Activated CD8-positive, alpha-beta T cell treated with anti-CD3 and anti-CD28 coated beads, Interleukin-2, amount 10 ng/mL, durations not matched to agents 7 days and 5 days (primary cell): Measurements from ENCODE around the gene SELENOS. TPM values are rescaled to one million over a fixed set of nuclear protein-coding genes. Genes with fewer than 3 reads are reported as not detected.
A peak's percentile ranks its signal among the peaks of the same experiment; 100 is the strongest.

Source experiments
- ATAC-seq: fragments of 150-1000 bp; cut with Tn5 transposase; one replicate; pipeline ENCODE4 v1.10.0; 2021; ENCODE audit warnings: moderate library complexity
- CTCF ChIA-PET: fragments of 350-600 bp; sonication (Branson Sonifier 250); formaldehyde crosslinking; loops from one replicate; lab custom pipeline; 2021; ENCODE audit warnings: antibody characterized with exemption; lab: Charles Lee
- POLR2A ChIA-PET: fragments of 350-600 bp; sonication (Branson Sonifier 250); formaldehyde crosslinking; loops from one replicate; lab custom pipeline; 2021; ENCODE audit warnings: antibody characterized with exemption; lab: Charles Lee
- DNase-seq: peaks from one replicate; pipeline ENCODE4 v3.0.0-alpha.2; 2020
- H3K27ac Mint-ChIP-seq: one replicate; pipeline ENCODE4 v1.8.0; 2021; ENCODE audit warnings: mild to moderate bottlenecking, mixed read lengths
- H3K27me3 Mint-ChIP-seq: one replicate; pipeline ENCODE4 v1.8.0; 2021; ENCODE audit warnings: low read depth, mixed read lengths
- H3K36me3 Mint-ChIP-seq: one replicate; pipeline ENCODE4 v1.8.0; 2021; ENCODE audit warnings: low read depth, mixed read lengths
- H3K4me1 Mint-ChIP-seq: one replicate; pipeline ENCODE4 v1.8.0; 2021; ENCODE audit warnings: low read depth, mixed read lengths
- H3K4me3 Mint-ChIP-seq: one replicate; pipeline ENCODE4 v1.8.0; 2021; ENCODE audit warnings: mild to moderate bottlenecking, mixed read lengths
- H3K9me3 Mint-ChIP-seq: one replicate; pipeline ENCODE4 v1.8.0; 2022; ENCODE audit warnings: mixed read lengths; ENCODE audit not compliant: insufficient read depth
- total RNA-seq, 2 experiments: library from RNA; stranded (reverse); gene quantifications; one replicate each; pipeline ENCODE4 v1.2.3, GENCODE V29; 2021

SELENOS gene
- total RNA-seq, 2 experiments from 2014 or later = 29.8 to 32.2 TPM

GRCh38 chr15:101246824-101247745 lies 30.2 kb downstream of the SELENOS start:
- POLR2A ChIA-PET = interaction anchor here (1.3 kb wide), 1 partner anchor 47 kb away, joined by 5 read pairs; no protein-coding TSS in a partner anchor
- Mint-ChIP-seq H3K9me3 (no peaks in the 10 kb centered on the region), H3K27ac (peak overlapping the region; percentile 67), H3K4me3 (peak overlapping the region; percentile 29), H3K36me3 (peaks cover 72% of the 10 kb centered on the region), H3K27me3 (no peaks in the 10 kb centered on the region), H3K4me1 (peaks cover 83% of the 10 kb centered on the region)
- ATAC-seq = no peak
- CTCF ChIA-PET = interaction anchor here (0.8 to 10.6 kb wide), 8 partner anchors 8 to 231 kb away, joined by 3 to 123 read pairs (median 4); partner anchors contain the start of gene CHSY1
- DNase-seq = no peak

DNA sequence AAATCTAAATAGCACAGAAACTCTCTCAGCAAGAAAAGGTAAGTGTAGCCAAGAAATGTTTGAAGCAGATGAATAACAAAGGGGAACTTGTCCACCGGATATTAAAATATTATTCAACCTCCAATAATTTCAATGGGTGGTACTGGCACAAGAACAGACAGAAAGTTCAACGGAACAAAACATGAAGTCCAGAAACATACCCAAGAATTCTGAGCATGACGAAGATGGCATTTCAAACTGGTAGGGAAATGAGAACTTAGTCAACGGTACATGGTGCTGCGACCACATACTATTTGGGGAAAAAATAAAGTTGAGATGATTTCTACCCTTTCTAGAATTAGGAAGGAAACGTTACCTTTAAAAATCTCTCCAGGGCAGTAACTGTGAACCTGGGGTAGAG lies 30.9 kb downstream of the SELENOS start:
- POLR2A ChIA-PET = no interaction called here

GRCh38 chr15:101244889-101245668 lies 32.2 kb downstream of the SELENOS start:
- peaks cover 93% of the 10 kb centered on the region for H3K4me1 Mint-ChIP-seq
- H3K4me3 Mint-ChIP-seq = peak overlapping the region; percentile 65
- DNase-seq (no peak), ATAC-seq (no peak)
- H3K36me3 Mint-ChIP-seq = peaks cover 73% of the 10 kb centered on the region
- H3K27me3 Mint-ChIP-seq = no peaks in the 10 kb centered on the region
- ChIA-PET POLR2A (interaction anchor here (0.9 to 3.2 kb wide), 2 partner anchors 40 to 119 kb away, joined by 3 to 12 read pairs; no protein-coding TSS in a partner anchor), CTCF (interaction anchor here (0.7 to 10.6 kb wide), 14 partner anchors 10 to 237 kb away, joined by 3 to 123 read pairs (median 5); partner anchors contain the start of gene CHSY1)
- H3K9me3 Mint-ChIP-seq = no peaks in the 10 kb centered on the region
- peak overlapping the region; percentile 88 for H3K27ac Mint-ChIP-seq

More for the DNA sequence above, 30.9 kb downstream of the SELENOS start:
- Mint-ChIP-seq H3K9me3 (no peaks in the 10 kb centered on the region), H3K27ac (peak overlapping the region; percentile 67), H3K27me3 (no peaks in the 10 kb centered on the region), H3K36me3 (peaks cover 74% of the 10 kb centered on the region), H3K4me1 (peaks cover 88% of the 10 kb centered on the region), H3K4me3 (peak overlapping the region; percentile 29)
- DNase-seq (no peak), ATAC-seq (no peak)
- CTCF ChIA-PET = interaction anchor here (0.8 to 10.6 kb wide), 2 partner anchors 9 to 230 kb away, joined by 3 to 123 read pairs; partner anchors contain the start of gene CHSY1

DNA sequence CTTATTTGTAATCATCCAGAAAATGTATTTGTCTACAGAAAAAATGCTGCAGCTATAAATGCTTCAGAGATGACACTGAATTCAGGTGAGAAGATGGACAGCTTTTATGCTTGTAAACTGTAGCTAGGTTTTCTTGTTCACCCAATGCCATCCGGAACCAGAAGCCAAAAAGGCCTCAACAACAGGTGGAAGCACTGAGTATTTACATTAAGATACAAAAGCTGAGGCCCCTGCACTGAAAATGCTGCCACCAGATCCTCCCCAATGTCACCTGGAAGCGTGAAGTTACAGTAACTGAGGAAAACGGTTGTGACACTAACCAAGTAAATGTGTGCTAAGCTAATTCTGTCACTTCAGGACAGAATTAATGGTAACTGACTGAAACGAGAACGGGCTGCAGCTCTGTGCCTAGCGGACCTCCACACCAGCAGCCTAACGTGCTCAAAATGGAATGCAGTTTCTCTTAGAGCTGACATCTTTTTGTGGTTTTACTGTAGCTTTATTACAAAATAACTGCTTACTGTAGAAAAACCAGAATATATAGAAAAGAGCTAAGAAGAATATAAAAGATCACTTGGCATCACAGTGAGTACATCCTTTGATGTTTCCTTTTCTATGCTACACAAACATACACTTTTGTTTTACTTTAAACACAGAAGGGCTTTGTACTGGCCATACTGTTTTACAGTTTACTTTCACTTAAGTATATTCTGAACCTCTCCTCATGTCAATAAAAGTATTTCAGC lies 33.1 kb downstream of the SELENOS start:
- DNase-seq (peak; percentile 42), ATAC-seq (no peak)
- H3K27ac Mint-ChIP-seq = peak overlapping the region; percentile 88
- peaks cover 71% of the 10 kb centered on the region for H3K36me3 Mint-ChIP-seq
- peak overlapping the region; percentile 65 for H3K4me3 Mint-ChIP-seq
- no peaks in the 10 kb centered on the region for H3K9me3 Mint-ChIP-seq
- H3K4me1 Mint-ChIP-seq = peaks cover 94% of the 10 kb centered on the region
- H3K27me3 Mint-ChIP-seq = no peaks in the 10 kb centered on the region
- POLR2A ChIA-PET = interaction anchor here (0.9 to 4.6 kb wide), 5 partner anchors 7 to 118 kb away, joined by 3 to 40 read pairs (median 3); partner anchors contain the start of gene CHSY1
- CTCF ChIA-PET = interaction anchor here (0.7 to 10.6 kb wide), 24 partner anchors 11 to 397 kb away, joined by 3 to 123 read pairs (median 4); partner anchors contain the start of gene CHSY1

GRCh38 chr15:101243420-101243819 lies 33.9 kb downstream of the SELENOS start:
- ChIA-PET CTCF (interaction anchor here (0.7 to 10.6 kb wide), 26 partner anchors 12 to 397 kb away, joined by 3 to 123 read pairs (median 4); partner anchors contain the start of gene CHSY1), POLR2A (interaction anchor here (0.8 to 4.6 kb wide), 7 partner anchors 8 to 153 kb away, joined by 3 to 40 read pairs (median 3); partner anchors contain the start of gene CHSY1)
- Mint-ChIP-seq H3K4me1 (peaks cover 96% of the 10 kb centered on the region), H3K9me3 (no peaks in the 10 kb centered on the region), H3K27me3 (no peaks in the 10 kb centered on the region), H3K27ac (peak overlapping the region; percentile 88), H3K4me3 (peak overlapping the region; percentile 65), H3K36me3 (peaks cover 74% of the 10 kb centered on the region)
- no peak for ATAC-seq
- DNase-seq = no peak

DNA sequence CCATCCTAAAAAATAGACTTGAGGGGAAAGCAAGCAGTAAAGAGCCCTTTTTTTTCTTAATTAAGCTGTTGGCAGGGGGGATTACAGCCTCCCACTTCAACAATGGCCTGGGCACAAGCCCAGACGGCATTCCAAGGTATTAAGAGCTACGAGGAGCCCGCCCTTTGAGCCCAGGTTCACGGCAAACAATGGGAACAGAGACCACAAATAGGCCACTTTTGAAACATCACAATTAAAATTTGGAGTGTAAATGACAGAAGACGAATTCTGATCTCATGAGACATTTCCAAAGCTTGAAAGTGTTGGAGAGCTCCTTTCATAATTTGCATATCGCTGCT lies 34.3 kb downstream of the SELENOS start:
- POLR2A ChIA-PET = interaction anchor here (0.8 to 4.6 kb wide), 6 partner anchors 9 to 153 kb away, joined by 3 to 40 read pairs (median 7); partner anchors contain the start of gene CHSY1
- peak overlapping the region; percentile 88 for H3K27ac Mint-ChIP-seq
- no peaks in the 10 kb centered on the region for H3K9me3 Mint-ChIP-seq
- ATAC-seq (no peak), DNase-seq (no peak)
- H3K36me3 Mint-ChIP-seq = peaks cover 72% of the 10 kb centered on the region
- H3K27me3 Mint-ChIP-seq = no peaks in the 10 kb centered on the region
- H3K4me3 Mint-ChIP-seq = peak overlapping the region; percentile 65
- peaks cover 94% of the 10 kb centered on the region for H3K4me1 Mint-ChIP-seq
- CTCF ChIA-PET = interaction anchor here (0.7 to 10.6 kb wide), 19 partner anchors 11 to 398 kb away, joined by 3 to 123 read pairs (median 4); partner anchors contain the start of gene CHSY1

- ATAC-seq = peak; percentile 83
- ChIA-PET POLR2A (interaction anchor here (0.7 to 4.6 kb wide), 8 partner anchors 9 to 152 kb away, joined by 3 to 40 read pairs (median 4); partner anchors contain the start of gene CHSY1), CTCF (interaction anchor here (0.6 to 10.6 kb wide), 22 partner anchors 8 to 235 kb away, joined by 3 to 123 read pairs (median 4); partner anchors contain the start of gene CHSY1)
- H3K27ac Mint-ChIP-seq = peak overlapping the region; percentile 88
- H3K4me1 Mint-ChIP-seq = peaks cover 91% of the 10 kb centered on the region
- no peaks in the 10 kb centered on the region for H3K27me3 Mint-ChIP-seq
- H3K9me3 Mint-ChIP-seq = no peaks in the 10 kb centered on the region
- peak; percentile 87 for DNase-seq
- peaks cover 71% of the 10 kb centered on the region for H3K36me3 Mint-ChIP-seq
- peak overlapping the region; percentile 65 for H3K4me3 Mint-ChIP-seq
Measured at GRCh38 chr15:101242160-101242998, 34.9 kb downstream of the SELENOS start.

DNA sequence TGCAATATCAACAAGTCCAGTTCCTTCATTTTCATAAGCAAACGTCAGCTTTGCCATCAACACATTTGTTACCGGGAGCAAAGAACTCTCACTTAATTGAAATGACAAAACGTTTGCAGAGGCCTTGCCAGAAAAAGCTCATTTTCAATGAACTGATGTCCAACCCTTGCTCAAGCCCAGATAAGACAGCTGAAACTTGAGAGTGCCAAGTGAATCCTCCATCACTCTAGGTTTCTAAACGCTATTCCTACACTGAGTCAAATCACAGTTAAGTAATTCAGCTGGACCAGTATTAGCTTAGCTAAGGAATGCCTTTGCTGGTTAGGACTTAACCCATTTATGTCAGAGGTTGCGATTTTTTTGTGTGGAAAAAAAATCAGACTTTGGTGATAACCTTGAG lies 36.9 kb downstream of the SELENOS start:
- Mint-ChIP-seq H3K27me3 (no peaks in the 10 kb centered on the region), H3K27ac (peak overlapping the region; percentile 50), H3K9me3 (no peaks in the 10 kb centered on the region), H3K4me1 (peaks cover 82% of the 10 kb centered on the region), H3K36me3 (peaks cover 61% of the 10 kb centered on the region), H3K4me3 (peak overlapping the region; percentile 47)
- ChIA-PET POLR2A (interaction anchor here (0.6 to 4.6 kb wide), 9 partner anchors 9 to 537 kb away, joined by 3 to 40 read pairs (median 4); partner anchors contain the start of gene CHSY1), CTCF (interaction anchor here (0.7 to 10.6 kb wide), 13 partner anchors 10 to 225 kb away, joined by 3 to 123 read pairs (median 4); partner anchors contain the start of gene CHSY1)
- ATAC-seq (no peak), DNase-seq (no peak)

DNA sequence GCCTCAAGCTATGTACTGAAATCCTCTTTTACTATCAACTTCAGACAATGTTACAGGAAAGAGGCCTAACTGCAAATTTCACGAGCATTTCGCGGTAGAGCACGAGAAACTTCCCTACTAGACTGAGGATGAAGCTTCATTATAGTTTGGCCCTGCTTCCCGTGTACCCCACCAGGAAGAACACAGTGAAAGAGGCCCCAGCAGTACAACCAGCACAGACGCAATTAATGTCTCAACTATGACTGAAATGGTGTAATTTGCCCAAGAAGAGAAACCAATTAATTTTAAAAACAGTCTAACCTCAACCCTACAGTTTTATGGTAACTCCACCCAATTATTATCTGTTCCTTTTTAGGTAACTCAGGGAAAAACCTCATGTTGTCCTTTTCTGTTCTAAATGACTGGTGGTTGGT lies 37.6 kb downstream of the SELENOS start:
- H3K27me3 Mint-ChIP-seq = no peaks in the 10 kb centered on the region
- H3K4me3 Mint-ChIP-seq = peak overlapping the region; percentile 47
- ATAC-seq (no peak), DNase-seq (no peak)
- H3K27ac Mint-ChIP-seq = peak overlapping the region; percentile 85
- POLR2A ChIA-PET = interaction anchor here (1.1 to 4.6 kb wide), 7 partner anchors 9 to 113 kb away, joined by 3 to 40 read pairs (median 4); partner anchors contain the start of gene CHSY1
- H3K4me1 Mint-ChIP-seq = peaks cover 81% of the 10 kb centered on the region
- CTCF ChIA-PET = interaction anchor here (0.7 to 10.6 kb wide), 12 partner anchors 11 to 224 kb away, joined by 3 to 123 read pairs (median 4); partner anchors contain the start of gene CHSY1
- no peaks in the 10 kb centered on the region for H3K9me3 Mint-ChIP-seq
- peaks cover 61% of the 10 kb centered on the region for H3K36me3 Mint-ChIP-seq
